Fibroblast of pulmonary artery (primary cell): ENCODE results near the gene SMR3A.

ENCODE experiments used
- DNase-seq: peaks from one replicate; pipeline ENCODE4 v3.0.0-alpha.2; 2010; ENCODE audit warnings: low read depth
- H3K4me3 ChIP-seq: replicated peaks from 2 replicates; pipeline ENCODE4 v1.5.1; 2011; ENCODE audit warnings: low read depth, mild to moderate bottlenecking, control low read depth, low read length, moderate library complexity
- CTCF ChIP-seq: IDR thresholded peaks from 2 replicates; pipeline ENCODE4 v1.5.1; 2011; ENCODE audit warnings: mild to moderate bottlenecking, control low read depth, low read length, inconsistent platforms; ENCODE audit errors: missing control alignments

Gene SMR3A

GRCh38 chr4:70405765-70406164, 45.2 kb downstream of the SMR3A start:
- no peak for DNase-seq
- no peak overlapping the region for H3K4me3 ChIP-seq
- no peak for TF ChIP-seq CTCF
